Loucy (cell line): ENCODE measurements around the gene RRP7A.
"Not testable (repeated sequence)": the region's sequence is repeated elsewhere in the genome, so short reads cannot be mapped to it uniquely, and the experiment has no call there.

ENCODE experiments used
- H2AFZ ChIP-seq: fragments of 200-600 bp; sonication (generic); 2 replicates; pipeline ENCODE4 v1.6.0; 2016; ENCODE audit warnings: antibody characterized with exemption, mild to moderate bottlenecking, low read length, moderate library complexity
- H3F3A ChIP-seq: fragments of 200-600 bp; 2 replicates; pipeline ENCODE4 v1.6.0; 2016; ENCODE audit warnings: antibody characterized with exemption, low read depth, mild to moderate bottlenecking
- H3K27me3 ChIP-seq: fragments of 200-600 bp; sonication (generic); 2 replicates; pipeline ENCODE4 v1.6.1; 2014; ENCODE audit warnings: low read length, mild to moderate bottlenecking; ENCODE audit not compliant: insufficient read depth, poor library complexity, severe bottlenecking
- H3K36me3 ChIP-seq: fragments of 200-600 bp; sonication (generic); 2 replicates; pipeline ENCODE4 v1.6.1; 2016; ENCODE audit warnings: low read length; ENCODE audit not compliant: insufficient read depth
- H3K4me1 ChIP-seq: fragments of 200-600 bp; sonication (generic); 2 replicates; pipeline ENCODE4 v1.5.1; 2014; ENCODE audit warnings: low read length, mild to moderate bottlenecking; ENCODE audit not compliant: insufficient read depth, poor library complexity, severe bottlenecking
- H3K4me2 ChIP-seq: fragments of 200-600 bp; sonication (generic); 2 replicates; pipeline ENCODE4 v1.6.0; 2014; ENCODE audit warnings: antibody characterized with exemption, low read length, low read depth, mild to moderate bottlenecking; ENCODE audit not compliant: poor library complexity, severe bottlenecking
- H3K4me3 ChIP-seq: fragments of 200-600 bp; sonication (generic); 2 replicates; pipeline ENCODE4 v1.5.1; 2014; ENCODE audit warnings: low read length, mild to moderate bottlenecking, mixed read lengths; ENCODE audit not compliant: poor library complexity, severe bottlenecking
- H3K79me2 ChIP-seq: fragments of 200-600 bp; sonication (generic); 2 replicates; pipeline ENCODE4 v1.6.1; 2014; ENCODE audit warnings: low read length; ENCODE audit not compliant: insufficient read depth
- H3K9ac ChIP-seq: fragments of 200-600 bp; sonication (generic); 2 replicates; pipeline ENCODE4 v1.6.0; 2014; ENCODE audit warnings: mild to moderate bottlenecking, low read depth, low read length, moderate library complexity; ENCODE audit not compliant: poor library complexity, severe bottlenecking
- H3K9me2 ChIP-seq: fragments of 200-600 bp; sonication (generic); replicated peaks from 2 replicates; pipeline ENCODE4 v1.6.1; 2016; ENCODE audit warnings: low read depth, low read length, mixed read lengths
- H3K9me3 ChIP-seq: fragments of 200-600 bp; sonication (generic); 2 replicates; pipeline ENCODE4 v1.6.1; 2014; ENCODE audit warnings: mild to moderate bottlenecking, antibody characterized with exemption, low read length, low read depth; ENCODE audit not compliant: insufficient read depth
- H4K20me1 ChIP-seq: fragments of 200-600 bp; sonication (generic); 2 replicates; pipeline ENCODE4 v1.6.0; 2014; ENCODE audit warnings: antibody characterized with exemption, low read length, mild to moderate bottlenecking; ENCODE audit not compliant: insufficient read depth, poor library complexity, severe bottlenecking
- EZH2phosphoT487 ChIP-seq: fragments of 200-600 bp; IDR thresholded peaks from 2 replicates; pipeline ENCODE4 v1.6.1; 2018; ENCODE audit warnings: antibody characterized with exemption, mild to moderate bottlenecking, moderate library complexity, borderline replicate concordance
- TF ChIP-seq, protein P1 (sequence below): fragments of 200-600 bp; sonication (generic); conservative IDR thresholded peaks from 2 replicates; pipeline ENCODE4 v1.5.1; 2014; ENCODE audit warnings: mild to moderate bottlenecking, antibody characterized with exemption, low read length

The RRP7A gene

DNA sequence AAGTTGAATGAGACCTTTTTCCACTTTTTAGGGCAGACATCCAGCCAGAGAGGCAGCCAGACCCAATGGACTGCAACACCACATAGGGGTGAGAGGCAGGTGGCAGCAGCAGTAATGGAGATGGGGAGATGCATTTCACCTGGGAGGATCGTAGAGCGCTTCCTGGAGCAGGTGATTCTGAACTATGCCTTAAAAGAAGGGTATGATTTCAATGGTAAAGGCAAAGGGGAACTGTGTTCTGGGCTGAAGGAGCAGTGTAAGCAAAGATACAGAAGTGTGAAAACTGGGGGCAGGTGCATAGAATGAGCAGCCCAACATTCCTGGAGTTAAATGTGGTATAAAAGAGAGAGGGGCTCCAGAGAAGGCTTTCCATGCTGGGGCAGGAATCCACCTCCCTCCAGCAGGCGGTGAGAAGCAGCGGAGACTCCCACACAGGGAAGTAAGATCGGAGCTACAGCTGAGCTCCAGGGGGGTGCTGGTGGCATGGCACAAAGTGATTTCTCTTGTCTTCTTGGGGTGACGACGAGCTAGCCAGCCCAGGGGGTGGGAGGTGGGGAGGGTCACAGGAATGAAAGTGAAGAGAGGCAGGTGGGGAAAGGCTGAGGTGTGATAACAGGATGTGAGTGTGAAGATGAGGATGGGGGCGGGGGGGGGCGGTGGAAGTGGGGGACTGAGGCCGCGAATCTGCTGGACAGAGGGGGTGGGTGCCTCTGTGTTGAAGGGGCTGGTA is 29.9 kb upstream of the RRP7A start:
- H3K4me2 ChIP-seq: no peak overlapping the region

DNA sequence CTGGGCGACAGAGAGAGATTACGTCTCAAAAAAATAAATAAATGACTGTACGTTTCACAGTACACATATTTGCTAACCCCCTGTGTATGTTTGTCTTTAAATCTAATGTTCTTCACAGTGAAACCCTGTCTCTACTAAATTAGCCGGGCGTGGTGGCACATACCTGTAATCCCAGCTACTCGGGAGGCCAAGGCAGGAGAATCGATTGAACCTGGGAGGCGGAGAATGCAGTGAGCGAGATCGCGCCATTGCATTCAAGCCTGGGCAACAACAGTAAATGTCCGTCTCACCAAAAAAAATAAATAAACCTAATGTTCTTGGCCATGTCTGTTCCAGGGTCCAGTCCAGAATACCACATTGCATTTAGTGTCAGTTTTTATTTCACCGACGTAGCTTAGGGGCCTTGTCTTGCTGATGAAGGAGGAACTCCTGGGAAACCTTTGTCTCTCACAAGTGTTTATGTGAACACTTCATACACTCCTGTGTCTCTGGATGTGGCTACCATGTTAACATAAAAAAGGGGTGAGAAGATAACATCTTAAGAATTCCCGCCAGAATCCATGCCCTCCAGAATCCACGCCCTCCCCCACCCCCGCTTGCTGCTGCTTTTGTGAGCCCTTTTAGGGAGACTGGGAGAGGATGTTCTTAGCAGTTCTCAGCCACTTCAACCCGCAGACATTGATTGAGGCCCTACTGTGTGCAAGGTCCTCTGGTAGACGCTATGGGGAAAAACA is 29.2 kb upstream of the RRP7A start:
- Histone ChIP-seq H3K4me1 (no peaks in the 10 kb centered on the region), H3K27me3 (no peaks in the 10 kb centered on the region), H3K9me2 (no peaks in the 10 kb centered on the region), H3K4me2 (no peak overlapping the region), H3K9ac (no peak overlapping the region), H3K36me3 (no peaks in the 10 kb centered on the region), H2AFZ (no peak overlapping the region), H3K9me3 (no peaks in the 10 kb centered on the region), H3F3A (no peaks in the 10 kb centered on the region), H3K79me2 (no peaks in the 10 kb centered on the region), H3K4me3 (no peak overlapping the region), H4K20me1 (no peaks in the 10 kb centered on the region)
- TF ChIP-seq EZH2phosphoT487: no peak
- TF ChIP-seq, protein P1, sequence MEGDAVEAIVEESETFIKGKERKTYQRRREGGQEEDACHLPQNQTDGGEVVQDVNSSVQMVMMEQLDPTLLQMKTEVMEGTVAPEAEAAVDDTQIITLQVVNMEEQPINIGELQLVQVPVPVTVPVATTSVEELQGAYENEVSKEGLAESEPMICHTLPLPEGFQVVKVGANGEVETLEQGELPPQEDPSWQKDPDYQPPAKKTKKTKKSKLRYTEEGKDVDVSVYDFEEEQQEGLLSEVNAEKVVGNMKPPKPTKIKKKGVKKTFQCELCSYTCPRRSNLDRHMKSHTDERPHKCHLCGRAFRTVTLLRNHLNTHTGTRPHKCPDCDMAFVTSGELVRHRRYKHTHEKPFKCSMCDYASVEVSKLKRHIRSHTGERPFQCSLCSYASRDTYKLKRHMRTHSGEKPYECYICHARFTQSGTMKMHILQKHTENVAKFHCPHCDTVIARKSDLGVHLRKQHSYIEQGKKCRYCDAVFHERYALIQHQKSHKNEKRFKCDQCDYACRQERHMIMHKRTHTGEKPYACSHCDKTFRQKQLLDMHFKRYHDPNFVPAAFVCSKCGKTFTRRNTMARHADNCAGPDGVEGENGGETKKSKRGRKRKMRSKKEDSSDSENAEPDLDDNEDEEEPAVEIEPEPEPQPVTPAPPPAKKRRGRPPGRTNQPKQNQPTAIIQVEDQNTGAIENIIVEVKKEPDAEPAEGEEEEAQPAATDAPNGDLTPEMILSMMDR: no peak

More for the DNA sequence above, 29.9 kb upstream of the RRP7A start:
- Histone ChIP-seq H3K9ac (no peak overlapping the region), H4K20me1 (no peaks in the 10 kb centered on the region), H3K9me3 (no peaks in the 10 kb centered on the region), H3K4me3 (no peak overlapping the region), H3K9me2 (no peaks in the 10 kb centered on the region), H3K4me1 (no peaks in the 10 kb centered on the region), H3K79me2 (no peaks in the 10 kb centered on the region), H3F3A (no peaks in the 10 kb centered on the region), H3K36me3 (no peaks in the 10 kb centered on the region), H2AFZ (no peak overlapping the region), H3K27me3 (no peaks in the 10 kb centered on the region)
- TF ChIP-seq, protein P1: no peak
- no peak for TF ChIP-seq EZH2phosphoT487

DNA sequence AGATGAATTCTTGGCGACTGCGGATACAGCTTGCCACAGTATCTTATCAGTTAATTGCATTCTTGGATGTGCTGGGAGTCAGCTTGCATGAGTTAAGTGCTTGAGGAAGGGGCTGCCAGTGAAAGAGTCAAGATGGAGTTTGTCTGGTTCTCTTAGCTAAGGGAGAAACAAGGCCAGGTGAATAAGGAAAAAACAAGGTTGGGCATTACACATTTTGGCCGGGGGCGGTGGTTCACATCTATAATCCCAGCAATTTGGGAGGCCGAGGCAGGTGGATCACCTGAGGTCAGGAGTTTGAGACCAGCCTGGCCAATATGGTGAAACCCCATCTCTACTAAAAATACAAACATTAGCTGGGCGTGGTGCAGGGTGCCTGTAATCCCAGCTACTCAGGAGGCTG is 28.5 kb upstream of the RRP7A start:
- H3K9me2 ChIP-seq, H2AFZ ChIP-seq, H3K4me1 ChIP-seq, H3K36me3 ChIP-seq, H3F3A ChIP-seq, H3K27me3 ChIP-seq, H3K4me3 ChIP-seq, H3K4me2 ChIP-seq, H3K79me2 ChIP-seq, H4K20me1 ChIP-seq, H3K9ac ChIP-seq, H3K9me3 ChIP-seq: not testable (repeated sequence)
